GM21367 (cell line): Measurements from ENCODE around the gene CD37.
"Not testable (repeated sequence)": the region's sequence is repeated elsewhere in the genome, so short reads cannot be mapped to it uniquely, and the experiment has no call there.

Source experiments
- ATAC-seq: cut with Tn5 transposase; IDR thresholded peaks from one replicate; pipeline ENCODE4 v1.9.1; 2021; ENCODE audit not compliant: unreplicated experiment

Gene CD37

GRCh38 chr19:49335071-49335783 is at the start of gene CD37:
Gene CD37, plus strand, starts transcription at chr19:49335406. Its CDS starts 135 bp downstream, at chr19:49335541.
- no peak for ATAC-seq

- ATAC-seq = no peak
These were observed 48.0 kb upstream of the CD37 start for GRCh38 chr19:49287141-49287770.

- not testable (repeated sequence) for ATAC-seq
These were observed 47.0 kb upstream of the CD37 start for GRCh38 chr19:49288205-49288604.

GRCh38 chr19:49289286-49289685 is 45.9 kb upstream of the CD37 start:
- not testable (repeated sequence) for ATAC-seq

GRCh38 chr19:49290517-49290916 is 44.7 kb upstream of the CD37 start:
- no peak for ATAC-seq

GRCh38 chr19:49294401-49294800 is 40.8 kb upstream of the CD37 start:
- ATAC-seq = no peak

GRCh38 chr19:49295208-49295880 is 39.9 kb upstream of the CD37 start:
- ATAC-seq = no peak

GRCh38 chr19:49297403-49297802 is 37.8 kb upstream of the CD37 start:
- ATAC-seq = no peak

- not testable (repeated sequence) for ATAC-seq
These were observed 36.6 kb upstream of the CD37 start for GRCh38 chr19:49298653-49299052.

GRCh38 chr19:49301165-49301865 is 33.9 kb upstream of the CD37 start:
- no peak for ATAC-seq

GRCh38 chr19:49301866-49302252 is 33.3 kb upstream of the CD37 start:
- ATAC-seq = no peak

- ATAC-seq = not testable (repeated sequence)
These were observed 28.5 kb upstream of the CD37 start for GRCh38 chr19:49306734-49307133.

- ATAC-seq = no peak
These were observed 26.1 kb upstream of the CD37 start for GRCh38 chr19:49309087-49309486.

- ATAC-seq = no peak
These were observed 20.1 kb upstream of the CD37 start for GRCh38 chr19:49315111-49315510.

GRCh38 chr19:49316284-49316683 is 18.9 kb upstream of the CD37 start:
- no peak for ATAC-seq

GRCh38 chr19:49318296-49318695 is 16.9 kb upstream of the CD37 start:
- no peak for ATAC-seq

GRCh38 chr19:49324801-49325576 is 10.2 kb upstream of the CD37 start, which contains the start of gene SLC6A16:
Gene SLC6A16, minus strand, starts transcription at chr19:49325191. Its CDS starts 13,844 bp downstream, at chr19:49311347.
- no peak for ATAC-seq

GRCh38 chr19:49325756-49326155 is 9.4 kb upstream of the CD37 start:
- not testable (repeated sequence) for ATAC-seq

- ATAC-seq = no peak
These were observed 9.0 kb upstream of the CD37 start for GRCh38 chr19:49326165-49326704.

- no peak for ATAC-seq
These were observed 7.2 kb upstream of the CD37 start for GRCh38 chr19:49327878-49328544.
